NCI-H2227 (cell line): ENCODE data around the gene GPR143.

ENCODE experiments used
- DNase-seq: peaks from one replicate; lab custom pipeline; 2025; ENCODE audit not compliant: unreplicated experiment; lab: John Stamatoyannopoulos, UW

GPR143 gene

GRCh38 chrX:9708923-9709553 lies 56.6 kb downstream of the GPR143 start:
- DNase-seq: peak; percentile 88

GRCh38 chrX:9708086-9708485 lies 57.6 kb downstream of the GPR143 start:
- no peak for DNase-seq

- DNase-seq: no peak
These were observed 58.2 kb downstream of the GPR143 start for GRCh38 chrX:9707306-9708033.

- DNase-seq: no peak
These were observed 59.2 kb downstream of the GPR143 start for GRCh38 chrX:9706421-9706820.

- no peak for DNase-seq
These were observed 60.7 kb downstream of the GPR143 start for GRCh38 chrX:9704876-9705465.

GRCh38 chrX:9703406-9703805 lies 62.2 kb downstream of the GPR143 start:
- no peak for DNase-seq

- DNase-seq: no peak
These were observed 63.9 kb downstream of the GPR143 start for GRCh38 chrX:9701790-9702189.

- DNase-seq: no peak
These were observed 65.1 kb downstream of the GPR143 start for GRCh38 chrX:9700555-9700954.

- no peak for DNase-seq
These were observed 67.1 kb downstream of the GPR143 start for GRCh38 chrX:9698576-9698975.

- DNase-seq: no peak
These were observed 72.2 kb downstream of the GPR143 start for GRCh38 chrX:9693307-9694001.

GRCh38 chrX:9690046-9690445 lies 75.6 kb downstream of the GPR143 start:
- DNase-seq: no peak

- DNase-seq: no peak
These were observed 76.8 kb downstream of the GPR143 start for GRCh38 chrX:9688833-9689232.

GRCh38 chrX:9687899-9688298 lies 77.7 kb downstream of the GPR143 start:
- DNase-seq: no peak

- DNase-seq: no peak
These were observed 82.3 kb downstream of the GPR143 start for GRCh38 chrX:9683350-9683749.

GRCh38 chrX:9682861-9683260 lies 82.8 kb downstream of the GPR143 start:
- DNase-seq: no peak

- no peak for DNase-seq
These were observed 83.2 kb downstream of the GPR143 start for GRCh38 chrX:9682456-9682855.

GRCh38 chrX:9681422-9681821 lies 84.2 kb downstream of the GPR143 start:
- DNase-seq: no peak

GRCh38 chrX:9681011-9681410 lies 84.6 kb downstream of the GPR143 start:
- DNase-seq: no peak

GRCh38 chrX:9678215-9678965 lies 87.3 kb downstream of the GPR143 start:
- no peak for DNase-seq

GRCh38 chrX:9677098-9677739 lies 88.4 kb downstream of the GPR143 start:
- DNase-seq: no peak

GRCh38 chrX:9676738-9677097 lies 88.9 kb downstream of the GPR143 start:
- no peak for DNase-seq
